ENCODE data around the gene NAPEPLD. TPM values are rescaled to one million over a fixed set of nuclear protein-coding genes. Genes with fewer than 3 reads are reported as not detected.
A peak's percentile ranks its signal among the peaks of the same experiment; 100 is the strongest.

NAPEPLD gene
- polyA plus RNA-seq, 1 donor (not counting 4 experiments of a cell fraction or from before 2014, with no cell fraction given) = 3.8 TPM

- no peaks in the 10 kb centered on the region for H4K20me1 ChIP-seq (ENCODE audit: control insufficient read depth, extremely low read depth, insufficient read depth, low read length)
- peaks cover 3% of the 10 kb centered on the region for H3K9me1 ChIP-seq (ENCODE audit: control insufficient read depth, extremely low read depth, insufficient read depth, low read length)
- no peaks in the 10 kb centered on the region for H3K9me3 ChIP-seq (ENCODE audit: control insufficient read depth, low read depth, low read length)
- peak overlapping the region; percentile 66 to 93 (median 91) for H3K4me3 ChIP-seq (ENCODE audit: control insufficient read depth in 2 of 3, extremely low read depth in 1 of 3, insufficient read depth in 2 of 3, low read depth in 1 of 3, low read length in 3 of 3)
- DNase-seq (ENCODE audit: low read depth, low spot score) (no peak), FAIRE-seq (no peak)
- peaks cover 13% of the 10 kb centered on the region for H3K4me1 ChIP-seq (ENCODE audit: control insufficient read depth, extremely low read depth, insufficient read depth, low read length)
- peaks cover 0 to 2% of the 10 kb centered on the region in 2 experiments for H3K36me3 ChIP-seq (ENCODE audit: control insufficient read depth in 2 of 2, extremely low read depth in 1 of 2, insufficient read depth in 2 of 2, low read length in 2 of 2)
- peak overlapping the region; percentile 83 for H3K4me2 ChIP-seq (ENCODE audit: control insufficient read depth, extremely low read depth, insufficient read depth, low read depth, low read length)
- dilution Hi-C loops (cut with MboI; ENCODE audit: extremely low pct_ligation_motif_present, low sequenced_read_pairs) = no loop called here
- peak overlapping the region; percentile 77 for H3K9ac ChIP-seq (ENCODE audit: control insufficient read depth, extremely low read depth, insufficient read depth, low read length)
- H2AFZ ChIP-seq (ENCODE audit: control insufficient read depth, low read length) = peak overlapping the region; percentile 32
- peak overlapping the region; percentile 81 for H3K27ac ChIP-seq (ENCODE audit: control insufficient read depth, insufficient read depth, low read length)
- TF ChIP-seq CTCF (optimal IDR thresholded peaks at IDR 0.05 in 1 of 3, IDR thresholded peaks at IDR 0.05 in 1 of 3, conservative IDR thresholded peaks at IDR 0.05 in 1 of 3; ENCODE audit: extremely low read depth in 1 of 3, insufficient read depth in 2 of 3, low read length in 3 of 3) (no peak), EZH2 (IDR thresholded peaks at IDR 0.05; ENCODE audit: low read length) (no peak)
- no peaks in the 10 kb centered on the region for H3K27me3 ChIP-seq (ENCODE audit: control insufficient read depth, extremely low read depth, insufficient read depth, low read length)
- peaks cover 32% of the 10 kb centered on the region for H3K79me2 ChIP-seq (ENCODE audit: control insufficient read depth, insufficient read depth, low read length)
Measured at GRCh38 chr7:103075337-103075918, 73.5 kb downstream of the NAPEPLD start.

GRCh38 chr7:103074519-103075336, 74.2 kb downstream of the NAPEPLD start, which contains the start of the genes ARMC10 and FBXL13:
Gene ARMC10, plus strand, starts transcription at chr7:103075140. Its CDS starts 133 bp downstream, at chr7:103075273.
Gene FBXL13, minus strand, starts transcription at chr7:103074796.
- TF ChIP-seq EZH2 (IDR thresholded peaks at IDR 0.05; ENCODE audit: low read length) (no peak), CTCF (optimal IDR thresholded peaks at IDR 0.05 in 1 of 3, IDR thresholded peaks at IDR 0.05 in 1 of 3, conservative IDR thresholded peaks at IDR 0.05 in 1 of 3; ENCODE audit: extremely low read depth in 1 of 3, insufficient read depth in 2 of 3, low read length in 3 of 3) (peak in 2 of 3 experiments; percentile 20 to 49)
- Histone ChIP-seq H3K9me3 (ENCODE audit: control insufficient read depth, low read depth, low read length) (no peaks in the 10 kb centered on the region), H4K20me1 (ENCODE audit: control insufficient read depth, extremely low read depth, insufficient read depth, low read length) (no peaks in the 10 kb centered on the region), H3K4me1 (ENCODE audit: control insufficient read depth, extremely low read depth, insufficient read depth, low read length) (peaks cover 13% of the 10 kb centered on the region), H3K9me1 (ENCODE audit: control insufficient read depth, extremely low read depth, insufficient read depth, low read length) (peaks cover 3% of the 10 kb centered on the region), H3K27me3 (ENCODE audit: control insufficient read depth, extremely low read depth, insufficient read depth, low read length) (no peaks in the 10 kb centered on the region), H2AFZ (ENCODE audit: control insufficient read depth, low read length) (peak within 1 kb of the TSS; percentile 100), H3K4me2 (ENCODE audit: control insufficient read depth, extremely low read depth, insufficient read depth, low read depth, low read length) (peak within 1 kb of the TSS; percentile 95), H3K36me3 (ENCODE audit: control insufficient read depth in 2 of 2, extremely low read depth in 1 of 2, insufficient read depth in 2 of 2, low read length in 2 of 2) (peaks cover 0 to 2% of the 10 kb centered on the region in 2 experiments), H3K79me2 (ENCODE audit: control insufficient read depth, insufficient read depth, low read length) (peaks cover 32% of the 10 kb centered on the region), H3K4me3 (ENCODE audit: control insufficient read depth in 2 of 3, extremely low read depth in 1 of 3, insufficient read depth in 2 of 3, low read depth in 1 of 3, low read length in 3 of 3) (peak within 1 kb of the TSS; percentile 66 to 93 (median 91)), H3K9ac (ENCODE audit: control insufficient read depth, extremely low read depth, insufficient read depth, low read length) (peak within 1 kb of the TSS; percentile 77), H3K27ac (ENCODE audit: control insufficient read depth, insufficient read depth, low read length) (peak within 1 kb of the TSS; percentile 81)
- peak; percentile 53 for DNase-seq (ENCODE audit: low read depth, low spot score)
- peak; percentile 87 for FAIRE-seq
- dilution Hi-C loops (cut with MboI; ENCODE audit: extremely low pct_ligation_motif_present, low sequenced_read_pairs) = no loop called here
